OCI-M2 (cell line): ENCODE results near the gene MICALL1.
A peak's percentile ranks its signal among the peaks of the same experiment; 100 is the strongest.
"Not testable (repeated sequence)": the region's sequence is repeated elsewhere in the genome, so short reads cannot be mapped to it uniquely, and the experiment has no call there.

Experiments
- DNase-seq: peaks from one replicate; lab custom pipeline; 2025; ENCODE audit not compliant: unreplicated experiment; lab: John Stamatoyannopoulos, UW

Gene MICALL1

GRCh38 chr22:37953437-37954179, 47.5 kb downstream of the MICALL1 start, which contains the start of the genes C22orf23 and POLR2F:
Gene C22orf23, minus strand, starts transcription at chr22:37953601. Its CDS starts 452 bp downstream, at chr22:37953149.
Gene POLR2F, plus strand, starts transcription at chr22:37953699. Its CDS starts 89 bp downstream, at chr22:37953788.
- peak; percentile 75 for DNase-seq

- no peak for DNase-seq
These were observed 48.6 kb downstream of the MICALL1 start for GRCh38 chr22:37954686-37955085.

- not testable (repeated sequence) for DNase-seq
These were observed 49.8 kb downstream of the MICALL1 start for GRCh38 chr22:37955825-37956397.

- no peak for DNase-seq
These were observed 51.1 kb downstream of the MICALL1 start for GRCh38 chr22:37957232-37957631.

GRCh38 chr22:37959231-37959825, 53.2 kb downstream of the MICALL1 start:
- DNase-seq: no peak

GRCh38 chr22:37961062-37961461, 55.0 kb downstream of the MICALL1 start:
- DNase-seq: no peak

- DNase-seq: no peak
These were observed 60.0 kb downstream of the MICALL1 start for GRCh38 chr22:37965940-37966664.

- no peak for DNase-seq
These were observed 61.0 kb downstream of the MICALL1 start for GRCh38 chr22:37967147-37967546.

- DNase-seq: no peak
These were observed 61.7 kb downstream of the MICALL1 start for GRCh38 chr22:37967637-37968451.

GRCh38 chr22:37968452-37969251, 62.6 kb downstream of the MICALL1 start:
- no peak for DNase-seq

- DNase-seq: no peak
These were observed 64.8 kb downstream of the MICALL1 start for GRCh38 chr22:37970864-37971263.

- no peak for DNase-seq
These were observed 65.7 kb downstream of the MICALL1 start for GRCh38 chr22:37971475-37972434.

- no peak for DNase-seq
These were observed 66.4 kb downstream of the MICALL1 start for GRCh38 chr22:37972527-37972926.

GRCh38 chr22:37973271-37974170, 67.4 kb downstream of the MICALL1 start:
- DNase-seq: no peak

- no peak for DNase-seq
These were observed 69.1 kb downstream of the MICALL1 start for GRCh38 chr22:37975153-37975552.

GRCh38 chr22:37976022-37976421, 69.9 kb downstream of the MICALL1 start:
- not testable (repeated sequence) for DNase-seq

- DNase-seq: no peak
These were observed 70.5 kb downstream of the MICALL1 start for GRCh38 chr22:37976547-37976946.

GRCh38 chr22:37979782-37980181, 73.7 kb downstream of the MICALL1 start:
- DNase-seq: no peak
